HepG2 (cell line): Measurements from ENCODE around the gene RNASE8. TPM values are rescaled to one million over a fixed set of nuclear protein-coding genes. Genes with fewer than 3 reads are reported as not detected.

Experiments
- ARNTL ChIP-seq: sonication (generic); formaldehyde crosslinking; IDR thresholded peaks from 2 replicates; pipeline ENCODE4 v1.4.0; 2020; ENCODE audit warnings: mild to moderate bottlenecking, missing genetic modification reagents
- DMTF1 ChIP-seq: sonication (generic); formaldehyde crosslinking; IDR thresholded peaks from 2 replicates; pipeline ENCODE4 v1.4.0; 2020; ENCODE audit warnings: mild to moderate bottlenecking, missing genetic modification reagents
- HCFC1 ChIP-seq: fragments of 150-350 bp; IDR thresholded peaks from 2 replicates; pipeline ENCODE4 v1.6.1; 2014; ENCODE audit warnings: low read depth, low read length
- KAT2B ChIP-seq: fragments of 150-350 bp; IDR thresholded peaks from 2 replicates; pipeline ENCODE4 v1.6.1; 2014; ENCODE audit warnings: low read depth, low read length, borderline replicate concordance
- LRRFIP1 ChIP-seq: sonication (generic); formaldehyde crosslinking; conservative IDR thresholded peaks from 2 replicates; pipeline ENCODE4 v1.4.0; 2020; ENCODE audit warnings: missing genetic modification reagents
- NCOA5 ChIP-seq: sonication (generic); formaldehyde crosslinking; IDR thresholded peaks from 2 replicates; pipeline ENCODE4 v1.4.0; 2020; ENCODE audit warnings: missing genetic modification reagents
- NFAT5 ChIP-seq: sonication (generic); formaldehyde crosslinking; IDR thresholded peaks from 2 replicates; pipeline ENCODE4 v1.4.0; 2020; ENCODE audit warnings: missing genetic modification reagents
- PHF20 ChIP-seq: sonication (generic); formaldehyde crosslinking; IDR thresholded peaks from 2 replicates; pipeline ENCODE4 v1.5.0; 2020; ENCODE audit warnings: mild to moderate bottlenecking, missing genetic modification reagents
- RNF219 ChIP-seq: sonication (generic); formaldehyde crosslinking; IDR thresholded peaks from 2 replicates; pipeline ENCODE4 v1.5.0; 2020; ENCODE audit warnings: mild to moderate bottlenecking, missing genetic modification reagents
- SRF ChIP-seq: IDR thresholded peaks from 2 replicates; pipeline ENCODE4 v1.6.1; 2011; ENCODE audit warnings: mild to moderate bottlenecking, low read depth, low read length, moderate library complexity
- TEF ChIP-seq: sonication (generic); formaldehyde crosslinking; IDR thresholded peaks from 2 replicates; pipeline ENCODE4 v1.5.0; 2020; ENCODE audit warnings: missing genetic modification reagents
- ZBTB26 ChIP-seq: IDR thresholded peaks from 2 replicates; pipeline ENCODE4 v1.6.1; 2016; ENCODE audit warnings: missing compliant biosample characterization, missing genetic modification reagents, borderline replicate concordance
- ZKSCAN5 ChIP-seq: sonication (generic); formaldehyde crosslinking; IDR thresholded peaks from 2 replicates; pipeline ENCODE4 v1.5.1; 2020; ENCODE audit warnings: mild to moderate bottlenecking, missing genetic modification reagents
- ZNF672 ChIP-seq: sonication (generic); formaldehyde crosslinking; IDR thresholded peaks from 2 replicates; pipeline ENCODE4 v1.8.1; 2022; ENCODE audit warnings: missing genetic modification reagents
- polyA plus RNA-seq, 8 experiments: library from polyadenylated mRNA; depleted of rRNA in 3 of 8; stranded (reverse) in 7 of 8; unstranded in 1 of 8; fragments of >200 nt; fragmentation: Illumina TruSeq in 4 of 8; extraction: Trizol in 4 of 8; gene quantifications; 2 replicates each; pipeline versions ENCODE4 v1.2.1 to v1.2.3, GENCODE V29; 2011 to 2016; ENCODE audit warnings: low read depth in 4 of 8, missing spikeins in 1 of 8, mixed read lengths in 1 of 8; ENCODE audit not compliant: insufficient read depth in 1 of 8
- total RNA-seq, 5 experiments: library from RNA; depleted of rRNA; stranded (reverse); fragments of >200 nt; fragmentation: Illumina TruSeq; extraction: Trizol; gene quantifications; 2 replicates each; pipeline ENCODE4 v1.2.3, GENCODE V29; 2016; ENCODE audit warnings: low read depth in 1 of 5

RNASE8 gene
- total and polyA plus RNA-seq, 2 of the 13 experiments (the other 11 are each of a cell fraction or from before 2014, with no cell fraction given), result not detected

- TF ChIP-seq ZBTB26 (CRISPR knock-in tag) (peak; percentile 20), PHF20 (peak; percentile 88), SRF (peak; percentile 15; the same call in 1 of the 2 replicates), ZNF672 (CRISPR knock-in tag) (no peak), RNF219 (peak; percentile 57; the same call in 1 of the 2 replicates), NCOA5 (peak; percentile 49; the same call in 1 of the 2 replicates), HCFC1 (no peak; the same call in 1 of the 2 replicates), ZKSCAN5 (CRISPR knock-in tag) (no peak), ARNTL (CRISPR knock-in tag) (peak; percentile 88; the same call in 1 of the 2 replicates), NFAT5 (CRISPR knock-in tag) (peak; percentile 97; the same call in 1 of the 2 replicates), DMTF1 (CRISPR knock-in tag) (no peak), KAT2B (no peak), LRRFIP1 (CRISPR knock-in tag) (no peak), TEF (CRISPR knock-in tag) (peak; percentile 80; the same call in 1 of the 2 replicates)
Observed at GRCh38 chr14:21103710-21104447, 46.3 kb downstream of the RNASE8 start (continued).
